Ecto neural progenitor cell (in vitro differentiated cells): ENCODE measurements around the gene CRHR2.

Source experiments
- DNase-seq: peaks from one replicate; pipeline ENCODE4 v3.0.0-alpha.2; 2018; ENCODE audit warnings: low spot score

Gene CRHR2

GRCh38 chr7:30618080-30618676, 64.1 kb downstream of the CRHR2 start:
- no peak for DNase-seq

- no peak for DNase-seq
Observed at GRCh38 chr7:30617359-30617758, 64.9 kb downstream of the CRHR2 start.

GRCh38 chr7:30616318-30616717, 65.9 kb downstream of the CRHR2 start:
- no peak for DNase-seq

GRCh38 chr7:30613366-30614325, 68.6 kb downstream of the CRHR2 start:
- no peak for DNase-seq

GRCh38 chr7:30612658-30613265, 69.5 kb downstream of the CRHR2 start:
- DNase-seq, result no peak

- DNase-seq, result no peak
Observed at GRCh38 chr7:30605832-30606231, 76.4 kb downstream of the CRHR2 start.

- DNase-seq, result no peak
Observed at GRCh38 chr7:30604901-30605300, 77.4 kb downstream of the CRHR2 start.
